Measurements from ENCODE around the gene BRPF1.

The BRPF1 gene

GRCh38 chr3:9701711-9702110, 29.8 kb upstream of the BRPF1 start:
- DNase-seq = no peak

- DNase-seq = no peak
Measured at GRCh38 chr3:9703240-9703639, 28.3 kb upstream of the BRPF1 start.

DNA sequence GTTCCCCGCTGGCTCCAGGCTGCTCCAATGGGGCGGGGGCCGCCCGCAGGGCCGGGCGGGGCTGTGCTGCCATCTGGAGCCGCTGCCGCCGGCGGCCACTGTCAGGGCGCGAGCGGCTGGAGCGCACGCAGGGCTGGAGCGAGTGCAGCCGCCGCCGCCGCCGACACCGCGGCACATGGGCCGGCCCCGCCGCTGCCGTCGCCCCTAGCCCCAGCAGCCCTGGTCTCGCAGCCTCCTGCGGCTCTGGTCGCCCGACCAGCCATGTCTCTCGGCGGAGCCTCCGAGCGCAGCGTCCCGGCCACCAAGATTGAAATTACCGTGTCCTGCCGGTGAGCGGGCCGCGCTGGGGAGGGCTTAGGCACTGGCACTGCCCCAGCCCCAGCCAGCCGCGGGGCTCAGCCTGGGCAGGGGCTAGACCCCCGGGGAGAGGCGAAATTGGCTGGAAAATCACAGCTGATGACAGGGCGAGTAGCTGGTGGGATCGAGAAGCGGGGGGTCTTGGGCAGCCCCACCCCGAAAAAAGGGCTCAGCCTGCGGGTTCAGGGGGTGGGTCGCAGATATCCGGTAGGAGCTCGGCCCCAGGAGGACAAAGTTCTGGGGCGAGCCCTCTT, 27.7 kb upstream of the BRPF1 start, which contains the start of gene CPNE9:
CPNE9 (plus strand) TSS at position 98 of the 611 bp plus-strand sequence; CDS start at position 262, 164 bp downstream.
- DNase-seq = no peak

DNA sequence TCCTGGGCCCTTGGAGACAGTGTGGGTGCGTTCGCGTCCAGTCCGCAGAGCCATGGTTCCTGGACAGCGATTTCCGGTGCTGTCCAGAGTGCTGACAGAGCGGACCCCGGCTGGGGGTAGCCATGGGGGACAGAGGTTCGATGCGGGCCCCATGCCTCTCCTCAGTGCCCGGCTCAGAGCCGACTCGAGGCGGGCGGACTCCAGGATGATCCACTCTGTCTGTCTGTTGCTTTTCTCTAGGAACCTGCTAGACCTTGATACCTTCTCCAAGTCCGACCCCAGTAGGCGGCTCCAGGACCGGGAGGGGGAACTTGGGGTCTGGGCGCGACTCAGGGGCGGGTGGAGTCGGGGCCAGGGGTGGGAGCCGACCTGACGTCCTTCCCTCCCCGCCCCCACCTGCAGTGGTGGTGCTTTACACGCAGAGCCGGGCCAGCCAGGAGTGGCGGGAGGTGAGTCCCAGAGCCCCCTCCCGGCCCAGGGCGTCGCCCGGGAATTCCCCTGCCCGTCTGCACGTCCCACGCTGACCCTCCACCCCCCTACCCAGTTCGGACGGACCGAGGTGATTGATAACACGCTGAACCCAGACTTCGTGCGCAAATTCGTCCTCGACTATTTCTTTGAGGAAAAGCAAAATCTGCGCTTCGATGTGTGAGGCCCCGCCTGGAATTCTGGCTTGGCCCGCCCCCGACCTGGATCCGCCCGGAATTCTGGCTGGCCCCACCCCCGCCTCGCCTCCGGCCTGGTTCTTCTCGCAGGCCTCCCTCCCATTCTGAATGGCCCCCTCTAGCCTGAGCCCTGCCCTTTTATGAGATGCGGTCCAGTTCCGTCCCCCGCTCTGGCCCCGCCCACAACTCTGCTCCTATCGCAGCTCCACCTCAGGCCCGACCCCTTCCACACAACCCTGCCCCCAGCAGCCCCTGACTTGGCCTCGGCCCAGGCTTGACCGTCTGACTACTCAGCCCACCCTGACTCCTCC, 26.9 kb upstream of the BRPF1 start:
- no peak for DNase-seq

- DNase-seq = no peak
Measured at GRCh38 chr3:9710174-9710739, 21.3 kb upstream of the BRPF1 start.

- no peak for DNase-seq
Measured at GRCh38 chr3:9712415-9712814, 19.1 kb upstream of the BRPF1 start.

GRCh38 chr3:9713142-9713541, 18.4 kb upstream of the BRPF1 start:
- no peak for DNase-seq

DNA sequence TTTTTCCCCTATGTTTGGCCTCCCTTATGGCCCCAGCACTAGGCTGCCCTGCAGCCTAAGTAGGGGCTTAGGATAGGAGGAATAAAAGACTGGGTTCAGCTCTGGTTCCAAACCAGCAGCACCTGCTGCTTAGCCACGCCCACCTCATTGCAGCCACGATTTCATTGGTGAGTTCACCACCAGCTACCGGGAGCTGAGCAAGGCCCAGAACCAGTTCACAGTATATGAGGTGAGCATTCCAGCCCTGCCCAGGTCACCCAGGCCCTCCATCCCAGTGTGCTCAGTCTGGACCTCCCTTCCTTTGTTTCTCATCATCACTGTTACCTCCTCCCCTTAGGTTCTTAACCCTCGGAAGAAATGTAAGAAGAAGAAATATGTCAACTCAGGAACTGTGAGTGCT, 16.4 kb upstream of the BRPF1 start:
- DNase-seq = no peak

DNA sequence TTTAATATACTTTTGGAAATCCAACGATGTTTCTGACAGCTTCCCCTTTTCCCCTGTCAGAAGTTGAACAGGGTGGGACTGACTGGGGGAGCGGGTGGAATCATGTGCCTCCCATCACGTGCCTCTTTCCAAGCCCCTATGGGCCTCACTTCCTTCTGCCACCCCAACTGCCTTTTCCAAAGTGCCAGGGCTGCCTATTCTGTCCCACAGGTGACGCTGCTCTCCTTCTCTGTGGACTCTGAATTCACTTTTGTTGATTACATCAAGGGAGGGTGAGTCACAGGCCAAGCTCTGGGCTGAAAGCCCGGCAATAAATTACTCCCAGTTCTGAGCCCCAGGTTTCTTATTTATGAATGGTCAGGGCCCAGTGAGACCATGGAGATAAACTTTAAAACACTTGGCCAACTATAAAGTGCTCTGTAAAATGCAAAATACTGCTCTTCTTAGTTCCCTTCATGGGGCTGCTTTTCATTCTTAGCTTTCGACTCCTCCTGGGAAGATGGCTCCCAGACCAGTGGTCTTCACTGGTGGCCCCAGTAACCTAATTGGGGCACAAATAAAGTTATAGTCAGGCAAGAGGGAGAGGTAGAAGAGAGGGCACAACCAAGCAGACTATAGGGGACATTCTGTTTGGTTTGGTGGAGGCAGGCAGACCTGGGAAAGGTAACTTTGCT, 15.6 kb upstream of the BRPF1 start:
- peak; percentile 38 to 68 for DNase-seq

- DNase-seq = no peak
Measured at GRCh38 chr3:9716801-9717555, 14.6 kb upstream of the BRPF1 start.

DNA sequence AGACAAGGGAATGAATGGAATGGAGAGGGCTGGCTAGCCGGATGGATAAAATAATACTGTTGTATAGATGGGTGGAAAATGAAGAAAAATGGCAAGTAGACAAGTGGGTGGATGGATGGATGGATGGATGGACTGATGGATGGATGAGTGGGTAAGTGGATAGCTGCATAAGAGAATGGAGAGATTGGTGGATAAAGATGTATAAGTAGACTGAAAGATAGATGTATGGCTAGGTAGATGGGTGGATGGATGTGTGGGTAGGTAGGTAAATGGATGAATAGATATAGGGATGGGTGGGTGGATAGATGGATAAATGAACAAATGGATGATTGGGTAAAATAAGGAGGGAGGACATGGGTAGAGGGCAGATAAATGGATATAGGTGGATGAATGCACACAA, 14.0 kb upstream of the BRPF1 start:
- DNase-seq = no peak

GRCh38 chr3:9718118-9718517, 13.4 kb upstream of the BRPF1 start:
- DNase-seq = no peak

- DNase-seq = no peak
Measured at GRCh38 chr3:9721015-9721699, 10.4 kb upstream of the BRPF1 start.

GRCh38 chr3:9721700-9722060, 9.9 kb upstream of the BRPF1 start:
- no peak for DNase-seq

DNA sequence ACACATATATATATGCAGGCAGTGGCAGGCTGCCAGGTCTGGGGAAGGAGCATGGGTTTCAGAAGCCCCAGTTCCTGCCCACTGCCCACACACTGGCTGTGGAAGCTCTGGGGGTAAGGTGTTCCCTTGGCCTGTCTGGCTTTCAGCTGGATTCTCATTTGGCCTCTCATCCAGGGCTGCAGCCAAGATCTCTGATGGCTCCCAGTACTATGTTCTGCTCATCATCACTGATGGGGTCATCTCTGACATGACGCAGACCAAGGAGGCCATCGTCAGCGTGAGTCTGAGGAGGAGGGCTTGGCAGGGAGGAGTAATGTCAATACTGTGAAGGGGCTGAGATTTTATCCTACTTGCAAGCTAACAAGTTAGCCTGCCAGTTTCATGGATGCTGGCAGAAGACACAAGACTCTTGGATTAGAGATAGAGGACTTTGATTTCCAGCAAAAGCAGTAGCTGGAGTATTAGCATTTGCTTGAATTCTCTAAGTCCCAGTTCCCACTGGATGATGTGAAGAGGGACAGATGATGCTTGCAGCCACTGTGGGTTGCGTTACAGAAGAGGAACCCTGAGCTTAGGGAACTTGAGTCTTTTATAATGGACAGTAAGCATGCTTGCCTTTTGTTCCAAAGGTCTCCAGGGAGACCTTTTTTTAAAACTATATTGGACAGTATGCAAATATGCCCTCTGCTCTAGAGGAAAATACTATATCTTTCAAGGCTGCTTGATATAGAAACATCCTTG, 5.6 kb upstream of the BRPF1 start:
- DNase-seq = no peak

DNA sequence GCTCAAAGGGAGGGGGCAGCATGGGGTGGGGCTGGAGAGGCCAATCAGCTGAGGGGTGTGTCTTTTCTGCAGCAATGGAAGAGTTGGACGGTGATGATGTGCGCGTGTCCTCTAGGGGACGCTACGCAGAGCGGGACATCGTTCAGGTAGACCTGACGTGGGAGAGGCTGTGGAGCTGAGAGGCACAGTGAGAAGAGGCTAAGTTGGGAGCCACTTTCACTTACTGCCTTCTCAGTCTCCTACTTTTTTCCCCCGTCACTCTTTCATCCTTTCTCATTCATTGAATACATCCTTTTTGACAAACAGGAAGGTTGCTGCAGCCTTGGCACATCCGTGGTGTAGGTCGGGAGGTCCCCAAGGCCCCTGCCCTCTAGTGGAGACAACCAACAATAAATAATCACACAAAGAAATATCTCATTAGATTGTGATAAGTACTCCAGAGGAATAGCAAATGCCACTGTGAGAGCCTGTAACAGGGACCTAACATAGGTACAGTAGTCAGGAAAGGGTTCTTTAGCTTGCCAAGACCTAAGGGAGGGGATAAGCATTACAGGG, 4.4 kb upstream of the BRPF1 start:
- peak; percentile 65 to 72 for DNase-seq

DNA sequence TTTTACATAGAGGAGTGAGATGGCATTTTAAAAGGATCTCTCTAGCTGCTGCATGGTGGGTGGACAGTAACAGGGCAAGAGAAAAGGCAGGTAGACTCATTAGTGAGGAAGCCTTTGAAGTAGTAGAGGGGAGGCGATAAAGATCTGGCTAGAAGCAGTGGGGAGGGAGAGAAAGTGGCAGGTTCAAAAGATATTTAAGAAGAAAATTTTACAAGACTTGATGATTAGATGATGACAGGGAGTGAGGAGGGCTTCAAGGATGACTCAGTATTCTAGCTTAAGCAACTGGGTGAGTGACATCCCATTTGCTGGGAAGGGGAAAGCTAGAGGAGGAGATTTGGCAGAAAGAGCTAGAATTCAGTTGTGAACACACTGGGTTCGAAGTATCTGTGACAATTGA, 3.8 kb upstream of the BRPF1 start:
- DNase-seq = no peak

- DNase-seq = no peak
Measured at GRCh38 chr3:9729419-9729818, 2.1 kb upstream of the BRPF1 start.

DNA sequence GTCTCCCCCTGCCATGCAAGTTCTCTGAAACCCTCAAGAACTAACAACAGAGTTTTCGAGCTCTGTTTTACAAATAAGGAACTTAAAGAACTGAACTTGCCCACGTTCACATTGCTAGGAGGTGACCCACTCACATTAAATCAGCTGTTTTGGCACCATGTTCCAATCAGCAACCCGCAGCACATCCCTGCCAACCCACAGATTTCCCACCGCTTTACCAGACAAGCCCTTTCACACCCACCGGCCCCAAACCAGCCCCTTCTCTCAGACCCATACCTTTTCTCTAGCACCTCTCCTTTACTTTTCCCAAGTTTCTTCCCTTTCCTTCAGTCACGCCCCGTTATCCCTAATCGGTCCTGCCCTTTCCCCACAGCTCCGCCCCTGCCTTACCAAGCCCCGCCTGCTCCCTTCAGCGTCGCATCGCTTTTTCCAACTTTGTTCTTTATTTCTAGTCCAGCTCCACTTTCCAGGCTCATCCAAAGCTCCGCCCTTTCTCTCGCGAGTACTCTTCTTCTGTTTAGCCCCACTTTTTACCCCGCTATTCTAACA, 804 bp upstream of the BRPF1 start:
- DNase-seq = no peak

DNA sequence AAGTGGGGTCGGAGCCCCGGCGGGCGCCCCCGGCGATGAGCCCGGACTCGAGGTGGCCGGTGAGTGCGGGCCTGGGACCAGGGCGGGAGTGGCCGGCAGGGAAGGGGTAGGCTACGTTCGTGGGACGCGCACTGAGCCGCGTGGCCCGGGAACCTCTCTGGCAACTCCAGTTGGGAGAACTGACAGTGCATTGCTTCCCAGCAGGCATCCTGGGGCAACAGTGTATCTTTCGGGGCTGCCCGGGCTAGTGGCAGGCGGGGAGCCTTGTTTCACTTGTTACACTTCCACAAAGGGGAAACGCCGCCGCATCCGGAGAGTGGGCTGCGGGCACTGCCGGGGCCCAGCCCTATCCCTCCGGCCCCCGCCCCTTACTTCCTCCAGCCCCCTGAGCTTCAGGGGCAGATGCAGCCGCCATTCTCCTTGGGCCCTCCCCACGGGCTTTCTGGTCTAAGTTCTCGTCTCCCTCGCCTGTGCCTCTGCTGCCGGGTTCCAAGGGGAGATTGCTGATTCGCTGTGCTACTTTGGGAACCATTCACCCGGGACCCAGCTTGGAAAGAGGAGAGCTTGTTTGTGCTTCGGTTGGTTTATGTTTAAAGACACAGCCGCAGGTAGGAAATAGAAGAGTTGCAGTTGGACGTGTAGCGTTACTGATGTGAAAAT, 675 bp downstream of the BRPF1 start:
- DNase-seq = peak; percentile 44 to 57

All from CD4-positive, alpha-beta T cell treated with Interleukin-1 beta for 1 hour (primary cell).